Prostate gland (tissue), 2 donors: ENCODE data around the gene PPAN.

Source experiments
- CTCF ChIP-seq, 4 experiments: fragments of 200-600 bp in 2 of 4; fragments of 450-650 bp in 2 of 4; sonication (generic) in 2 of 4; IDR thresholded peaks; 1 replicate in 3 of 4; 2 replicates in 1 of 4; pipeline ENCODE4 v1.5.1; 2016 to 2019; ENCODE audit warnings: antibody characterized with exemption in 4 of 4, mild to moderate bottlenecking in 2 of 4, moderate library complexity in 2 of 4
- POLR2A ChIP-seq: fragments of 450-650 bp; IDR thresholded peaks from one replicate; pipeline ENCODE4 v1.6.1; 2016; ENCODE audit warnings: antibody characterized with exemption, mild to moderate bottlenecking

GRCh38 chr19:10143681-10144080 is 37.5 kb downstream of the PPAN start:
- TF ChIP-seq POLR2A (no peak), CTCF (IDR thresholded peaks at IDR 0.05) (no peak)
